ENCODE data around the gene HS3ST5.
"Not testable (repeated sequence)": the region's sequence is repeated elsewhere in the genome, so short reads cannot be mapped to it uniquely, and the experiment has no call there.

The HS3ST5 gene

GRCh38 chr6:114327074-114327473 lies 15.7 kb downstream of the HS3ST5 start:
- no peak for DNase-seq

DNA sequence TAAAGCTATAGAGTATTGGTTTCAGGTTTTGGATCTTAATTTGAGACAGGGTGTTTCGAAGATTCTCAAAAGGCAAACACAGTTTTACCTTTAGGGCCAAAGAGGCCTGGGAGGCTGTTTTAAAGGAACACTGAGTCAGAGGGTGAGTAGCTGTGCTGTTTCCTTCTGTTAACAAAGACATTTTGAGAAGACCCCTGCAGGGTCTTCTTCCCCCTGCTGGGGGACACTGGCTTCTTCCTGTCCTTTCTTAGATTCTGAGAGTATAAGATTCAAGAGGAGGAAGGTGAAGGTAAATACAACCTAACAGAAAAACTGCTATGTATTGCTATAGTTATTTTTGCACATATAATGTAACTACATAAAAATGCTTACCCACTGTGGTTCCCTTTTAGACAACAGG lies 19.0 kb downstream of the HS3ST5 start:
- DNase-seq, result no peak

- no peak for DNase-seq
Observed at GRCh38 chr6:114319749-114320148, 23.1 kb downstream of the HS3ST5 start.

DNA sequence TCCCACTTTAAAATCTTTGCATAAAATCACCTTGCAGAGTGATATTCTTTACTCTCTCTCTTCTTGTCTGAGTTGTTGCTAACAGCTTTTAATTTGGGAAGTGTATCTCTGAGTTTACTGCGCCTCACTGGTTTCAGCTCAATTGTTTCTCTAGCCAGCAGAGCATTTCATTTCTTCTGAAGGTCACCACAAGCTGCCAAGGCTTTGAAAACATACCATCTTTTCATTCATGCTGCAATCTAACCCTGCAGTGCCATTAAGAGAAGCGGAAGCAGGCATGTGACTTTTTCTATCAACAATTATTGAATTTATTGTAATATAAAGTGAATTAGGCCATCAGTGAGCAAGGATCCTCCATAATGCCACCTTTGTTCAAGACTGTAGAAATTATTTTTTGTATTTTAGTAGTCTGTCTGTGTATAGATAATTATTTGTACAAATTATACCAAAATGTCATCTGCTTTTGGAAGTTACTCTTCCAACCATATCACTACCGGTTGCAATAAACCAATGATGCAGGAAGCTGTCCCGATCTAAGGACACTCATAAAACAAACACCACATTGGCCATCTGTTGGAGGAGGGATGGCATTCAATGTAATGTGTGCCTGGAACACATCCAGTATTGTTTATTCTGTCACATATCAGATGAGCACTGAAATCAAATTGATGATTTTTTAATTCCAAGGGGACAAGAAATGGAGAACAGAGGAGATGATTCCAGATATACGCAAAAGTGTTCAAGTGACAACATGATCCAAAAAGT lies 26.8 kb downstream of the HS3ST5 start:
- no peak for DNase-seq

- DNase-seq, result not testable (repeated sequence)
Observed at GRCh38 chr6:114313816-114314215, 29.0 kb downstream of the HS3ST5 start.

DNA sequence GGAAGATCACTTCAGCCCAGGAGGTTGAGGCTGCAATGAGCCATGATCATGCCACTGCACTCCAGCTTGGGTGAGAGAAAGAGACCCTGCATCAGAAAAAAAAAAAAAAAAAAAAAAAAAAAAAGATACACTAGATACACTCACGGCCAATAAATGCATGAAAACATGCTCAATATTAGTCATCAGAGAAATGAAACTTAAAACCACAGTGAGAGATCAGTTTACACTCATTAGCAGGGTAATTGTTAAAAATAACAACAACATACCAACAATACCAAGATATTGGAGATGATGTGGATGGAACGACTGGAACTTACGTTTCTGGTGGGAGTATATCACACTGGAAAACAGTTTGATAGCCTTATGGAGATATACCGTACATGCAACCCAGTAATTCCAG lies 29.9 kb downstream of the HS3ST5 start:
- DNase-seq, result no peak

- no peak for DNase-seq
Observed at GRCh38 chr6:114310053-114310452, 32.8 kb downstream of the HS3ST5 start.

- DNase-seq, result peak; percentile 12
Observed at GRCh38 chr6:114304304-114304887, 38.4 kb downstream of the HS3ST5 start.

DNA sequence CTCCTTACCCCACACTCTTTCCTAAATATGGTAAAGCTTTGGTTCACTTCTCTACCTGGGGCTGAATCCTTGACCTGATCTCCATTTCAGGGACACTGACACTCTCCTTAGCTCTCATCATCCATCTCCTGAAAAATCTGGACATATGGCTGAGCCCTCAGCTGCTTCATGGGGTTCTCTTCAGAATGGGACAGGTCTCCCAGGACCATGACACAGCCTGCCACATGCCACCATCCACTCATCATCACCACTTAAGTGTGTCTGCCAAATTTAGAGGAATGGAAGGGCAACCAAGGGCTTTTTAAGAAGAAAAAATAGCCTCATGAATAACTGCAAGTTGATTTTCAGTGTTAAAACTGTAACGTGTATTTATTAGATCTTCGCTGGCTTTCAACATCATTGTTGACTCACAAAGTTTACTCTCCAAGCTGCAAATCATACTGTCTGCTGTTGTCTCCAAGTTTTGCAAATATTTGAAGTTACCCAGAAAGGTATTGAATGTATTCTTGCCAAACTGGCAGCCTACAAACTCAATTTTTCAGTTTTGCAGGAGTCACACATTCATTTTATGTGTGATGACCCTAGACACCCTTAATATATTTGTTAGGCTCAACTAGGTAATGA lies 41.1 kb downstream of the HS3ST5 start:
- no peak for DNase-seq

DNA sequence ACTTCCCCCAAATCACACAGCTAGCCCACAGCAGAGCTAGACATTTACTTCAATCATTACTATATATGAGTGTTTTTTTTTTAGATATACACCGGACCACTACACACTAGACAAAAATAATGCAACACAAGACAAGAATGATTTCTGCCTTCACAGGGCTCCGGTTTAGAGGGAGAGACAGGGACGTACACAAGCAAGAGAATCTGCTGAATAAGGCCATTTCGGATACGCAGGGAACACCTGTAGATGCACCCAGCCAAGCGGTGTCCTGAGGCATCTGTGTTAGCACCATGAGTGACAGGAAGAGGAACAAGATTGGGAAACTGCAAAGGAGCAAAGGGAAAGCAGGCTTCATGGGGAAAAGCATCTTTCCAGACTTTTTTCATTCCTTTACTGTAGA lies 45.7 kb downstream of the HS3ST5 start:
- no peak for DNase-seq

DNA sequence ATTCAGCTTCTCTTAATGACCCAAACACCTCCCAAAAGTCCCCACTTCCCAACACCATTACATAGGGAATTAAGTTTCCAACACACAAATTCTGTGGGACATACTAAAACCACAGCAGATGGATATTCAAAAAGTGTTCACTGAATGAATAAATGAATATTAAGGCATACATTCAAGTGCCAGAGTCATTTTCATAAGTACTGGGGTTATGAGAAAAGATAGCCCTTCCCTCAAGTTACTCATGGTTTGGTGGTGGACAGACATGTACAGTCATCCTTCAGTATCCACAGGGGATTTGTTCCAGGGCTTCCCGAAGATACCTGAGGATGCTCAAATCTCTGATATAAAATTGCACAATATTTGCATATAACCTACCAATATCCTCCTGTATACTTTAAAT lies 50.4 kb downstream of the HS3ST5 start:
- no peak for DNase-seq

DNA sequence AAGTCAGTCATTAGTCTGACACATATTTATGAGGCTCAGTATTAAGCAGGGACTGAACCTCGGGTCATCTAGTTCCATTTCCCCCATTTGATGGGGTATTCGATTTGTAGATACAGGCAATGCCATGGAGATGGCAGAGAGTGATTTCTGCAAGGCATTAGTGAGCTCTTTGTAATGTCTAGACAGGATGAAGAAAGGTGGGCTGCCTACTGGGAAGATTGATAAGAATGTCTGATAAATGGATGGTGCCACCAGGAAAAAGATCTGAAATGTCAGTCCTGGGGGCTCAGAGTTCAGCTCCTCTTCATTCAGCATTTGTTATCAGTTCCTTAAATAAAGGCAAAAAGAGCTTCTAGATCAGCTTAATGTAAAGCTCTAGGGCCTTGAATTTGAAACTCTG lies 51.4 kb downstream of the HS3ST5 start:
- no peak for DNase-seq

DNA sequence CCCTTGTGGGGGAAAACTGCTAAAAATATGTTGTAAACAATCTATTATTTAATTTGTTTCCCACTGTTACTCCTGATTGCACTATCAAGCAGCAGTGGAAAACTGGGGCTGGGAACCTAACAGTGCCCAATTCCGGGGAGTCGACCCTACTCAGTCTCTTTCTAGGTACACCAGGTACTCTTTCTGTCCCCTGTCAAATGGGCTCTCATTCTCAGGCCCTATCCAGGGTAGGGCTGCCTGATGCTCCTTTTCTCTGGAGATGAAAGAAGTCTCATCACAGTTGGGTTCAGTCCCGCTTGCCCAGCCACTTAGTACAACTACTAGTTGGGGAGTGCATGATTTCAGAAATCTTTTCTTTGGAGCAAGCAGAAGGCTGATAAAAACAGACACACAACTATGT lies 52.0 kb downstream of the HS3ST5 start:
- DNase-seq, result no peak

DNA sequence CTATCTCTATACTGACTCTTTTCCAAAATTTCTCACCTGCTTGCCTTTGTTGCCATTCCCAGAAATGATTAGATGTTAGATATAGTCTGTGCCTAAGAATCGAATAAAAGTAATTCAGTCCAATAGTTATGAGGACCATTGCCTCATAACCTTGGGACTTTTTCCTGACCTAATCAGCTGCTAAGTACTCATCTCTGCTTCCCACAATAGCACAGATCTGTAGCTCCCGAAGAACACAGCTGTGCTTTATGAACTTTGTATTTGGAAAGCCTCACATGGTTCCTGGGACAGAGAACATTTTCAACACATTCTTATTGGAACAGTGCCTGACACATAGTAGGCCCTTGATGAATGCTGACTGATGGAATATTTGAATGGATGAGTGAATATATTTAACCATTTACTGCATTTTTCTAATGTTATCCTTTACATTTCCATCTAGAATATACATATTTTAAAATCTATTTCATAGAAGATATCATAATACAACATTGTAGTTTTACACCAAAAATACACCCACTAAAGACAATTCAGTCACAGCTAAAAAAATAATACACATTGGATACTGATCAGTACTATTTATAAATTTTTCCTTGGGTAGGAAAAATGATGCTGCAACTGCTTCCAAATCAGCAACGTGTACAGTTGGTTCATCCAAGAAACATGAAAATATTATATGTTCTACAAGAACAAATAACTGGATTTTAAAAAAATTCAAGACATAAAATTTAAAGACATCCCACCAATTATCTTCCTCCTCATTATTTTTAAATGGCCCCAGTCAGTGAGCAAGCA lies 53.9 kb downstream of the HS3ST5 start:
- DNase-seq, result no peak

GRCh38 chr6:114287461-114287860 lies 55.4 kb downstream of the HS3ST5 start:
- no peak for DNase-seq

GRCh38 chr6:114286211-114286610 lies 56.6 kb downstream of the HS3ST5 start:
- DNase-seq, result no peak

GRCh38 chr6:114284281-114284680 lies 58.5 kb downstream of the HS3ST5 start:
- no peak for DNase-seq

GRCh38 chr6:114282292-114282691 lies 60.5 kb downstream of the HS3ST5 start:
- DNase-seq, result no peak

GRCh38 chr6:114281496-114281895 lies 61.3 kb downstream of the HS3ST5 start:
- no peak for DNase-seq

- no peak for DNase-seq
Observed at GRCh38 chr6:114280239-114280982, 62.4 kb downstream of the HS3ST5 start.

- DNase-seq, result no peak
Observed at GRCh38 chr6:114277220-114277619, 65.6 kb downstream of the HS3ST5 start.

GRCh38 chr6:114276783-114277182 lies 66.0 kb downstream of the HS3ST5 start:
- DNase-seq, result no peak

DNA sequence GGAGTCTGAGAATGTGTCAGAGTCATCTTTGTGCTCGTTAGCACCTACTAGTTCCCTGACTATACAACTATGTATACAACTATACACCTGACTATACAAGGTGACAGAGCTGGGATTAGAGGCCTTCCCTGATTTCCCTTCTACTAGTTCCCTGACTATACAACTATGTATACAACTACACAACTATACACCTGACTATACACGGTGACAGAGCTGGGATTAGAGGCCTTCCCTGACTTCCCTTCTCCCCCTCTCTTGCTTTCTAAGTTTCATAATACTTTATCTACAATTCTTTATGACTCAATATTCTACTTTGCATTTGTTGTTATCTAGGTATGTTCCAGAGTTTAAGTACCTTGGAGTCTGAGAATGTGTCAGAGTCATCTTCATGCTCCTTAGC lies 68.0 kb downstream of the HS3ST5 start:
- no peak for DNase-seq

Measured in NCI-H2029 (cell line).